Endothelial cell of umbilical vein (primary cell): ENCODE measurements around the gene AGRP. TPM values are rescaled to one million over a fixed set of nuclear protein-coding genes. Genes with fewer than 3 reads are reported as not detected.

ENCODE experiments used
- BruUV-seq: library from RNA; stranded (reverse); fragments of 400-500 nt; replicated peaks from 2 replicates; lab custom pipeline; 2021; lab: Mats Ljungman, UMichigan
- CTCF ChIA-PET: fragments of 300-600, 350-600 bp; sonication (Branson Sonifier 250); formaldehyde crosslinking; loops from one replicate; lab custom pipeline; 2021; ENCODE audit warnings: antibody characterized with exemption, inconsistent platforms; lab: Charles Lee
- POLR2A ChIA-PET: fragments of 300-600, 350-600 bp; sonication (Branson Sonifier 250); formaldehyde crosslinking; loops from one replicate; lab custom pipeline; 2021; ENCODE audit warnings: antibody characterized with exemption, inconsistent platforms; lab: Charles Lee
- DNase-seq: peaks from one replicate; pipeline ENCODE4 v3.0.0-alpha.2; 2011; ENCODE audit warnings: low read depth, low spot score
- FAIRE-seq: peaks from 2 replicates; lab custom pipeline; 2011; peaks lifted over from hg19 to GRCh38; lab: Jason Lieb, UNC
- H2AFZ ChIP-seq: 2 replicates; pipeline ENCODE4 v1.6.0; 2012; ENCODE audit warnings: low read depth, low read length, control low read depth, inconsistent platforms
- H3K27ac ChIP-seq: 2 replicates; pipeline ENCODE4 v1.5.1; 2011; ENCODE audit warnings: low read depth, mild to moderate bottlenecking, control low read depth, low read length, moderate library complexity; ENCODE audit not compliant: insufficient read depth
- H3K27me3 ChIP-seq, 2 experiments: 2 replicates each; pipeline versions ENCODE4 v1.6.0 to v1.6.1; 2011; ENCODE audit warnings: low read length in 2 of 2, mixed read lengths in 1 of 2; ENCODE audit not compliant: control insufficient read depth in 2 of 2, insufficient read depth in 2 of 2
- H3K36me3 ChIP-seq, 2 experiments: 2 replicates in 1 of 2; 3 replicates in 1 of 2; pipeline ENCODE4 v1.5.1; 2011; ENCODE audit warnings: low read length in 2 of 2, mild to moderate bottlenecking in 1 of 2, moderate library complexity in 1 of 2; ENCODE audit not compliant: control insufficient read depth in 2 of 2, insufficient read depth in 2 of 2; ENCODE audit errors: extremely low read depth in 1 of 2
- H3K4me1 ChIP-seq: 3 replicates; pipeline ENCODE4 v1.5.1; 2011; ENCODE audit warnings: mild to moderate bottlenecking, low read length; ENCODE audit not compliant: control insufficient read depth, insufficient read depth; ENCODE audit errors: extremely low read depth
- H3K4me2 ChIP-seq: 2 replicates; pipeline ENCODE4 v1.6.1; 2011; ENCODE audit warnings: low read length, control low read depth, mixed read lengths; ENCODE audit not compliant: insufficient read depth
- H3K4me3 ChIP-seq, 3 experiments: fragments of 200-600 bp in 1 of 3; sonication (generic), shearing (Covaris generic) in 1 of 3; replicated peaks in 1 of 3; 2 replicates each; pipeline ENCODE4 v1.5.1; 2011 to 2016; ENCODE audit warnings: control low read depth in 3 of 3, low read length in 3 of 3, mild to moderate bottlenecking in 2 of 3, inconsistent platforms in 1 of 3, low read depth in 1 of 3, moderate library complexity in 1 of 3; ENCODE audit not compliant: insufficient read depth in 1 of 3
- H3K79me2 ChIP-seq: 2 replicates; pipeline ENCODE4 v1.6.0; 2012; ENCODE audit warnings: low read length, inconsistent platforms; ENCODE audit not compliant: control insufficient read depth, insufficient read depth
- H3K9ac ChIP-seq: replicated peaks from 2 replicates; pipeline ENCODE3; 2011; ENCODE audit warnings: low read length, control low read depth; ENCODE audit not compliant: insufficient read depth; ENCODE audit errors: extremely low read depth
- H3K9me1 ChIP-seq: replicated peaks from 3 replicates; pipeline ENCODE4 v1.6.0; 2011; ENCODE audit warnings: mild to moderate bottlenecking, low read length; ENCODE audit not compliant: control insufficient read depth, insufficient read depth; ENCODE audit errors: extremely low read depth
- H3K9me3 ChIP-seq: replicated peaks from 2 replicates; pipeline ENCODE4 v1.5.1; 2012; ENCODE audit warnings: low read length, inconsistent platforms; ENCODE audit not compliant: control insufficient read depth, insufficient read depth
- H4K20me1 ChIP-seq: replicated peaks from 2 replicates; pipeline ENCODE3; 2011; ENCODE audit warnings: mild to moderate bottlenecking, low read length; ENCODE audit not compliant: control insufficient read depth, insufficient read depth; ENCODE audit errors: extremely low read depth
- CTCF ChIP-seq, 2 donors: IDR thresholded peaks; 1 replicate in 1 of 2; 2 replicates in 1 of 2; pipeline ENCODE4 v1.5.1; 2011; ENCODE audit warnings: low read length in 2 of 2, mild to moderate bottlenecking in 2 of 2, moderate library complexity in 2 of 2, control low read depth in 1 of 2, inconsistent platforms in 1 of 2, low read depth in 1 of 2; ENCODE audit not compliant: insufficient read depth in 1 of 2; ENCODE audit errors: extremely low read depth in 1 of 2
- EZH2 ChIP-seq: IDR thresholded peaks from 2 replicates; pipeline ENCODE4 v1.6.1; 2012; ENCODE audit warnings: borderline replicate concordance, low read depth, mild to moderate bottlenecking, moderate library complexity, low read length, inconsistent platforms; ENCODE audit not compliant: severe bottlenecking
- FOS ChIP-seq: IDR thresholded peaks from 2 replicates; pipeline ENCODE4 v1.6.1; 2011; ENCODE audit warnings: mild to moderate bottlenecking, low read length, moderate library complexity, borderline replicate concordance; ENCODE audit not compliant: insufficient read depth
- GATA2 ChIP-seq: IDR thresholded peaks from 2 replicates; pipeline ENCODE4 v1.7.0; 2011; ENCODE audit warnings: low read depth, mild to moderate bottlenecking, moderate library complexity, mixed read lengths, low read length; ENCODE audit not compliant: insufficient read length, insufficient read depth
- JUN ChIP-seq: IDR thresholded peaks from 2 replicates; pipeline ENCODE4 v1.6.1; 2011; ENCODE audit warnings: borderline replicate concordance, low read depth; ENCODE audit not compliant: insufficient read length, insufficient read depth
- MAX ChIP-seq: IDR thresholded peaks from 2 replicates; pipeline ENCODE4 v1.6.1; 2011; ENCODE audit not compliant: insufficient read depth, insufficient read length
- MYC ChIP-seq: IDR thresholded peaks from one replicate; pipeline ENCODE4 v1.6.1; 2011; ENCODE audit warnings: mild to moderate bottlenecking, low read depth, low read length
- POLR2A ChIP-seq: IDR thresholded peaks from 2 replicates; pipeline ENCODE4 v1.6.1; 2012; ENCODE audit warnings: low read depth, mild to moderate bottlenecking, control low read depth, low read length
- POLR2AphosphoS5 ChIP-seq: IDR thresholded peaks from 2 replicates; pipeline ENCODE4 v1.6.1; 2012; ENCODE audit warnings: low read depth, mild to moderate bottlenecking, control low read depth, low read length, moderate library complexity; ENCODE audit not compliant: insufficient read depth
- dilution Hi-C: fragments of 300-500 bp; cut with MboI; formaldehyde crosslinking; loops from one replicate; pipeline ENCODE4 v1.15.0; 2019; ENCODE audit warnings: low sequenced_read_pairs; ENCODE audit not compliant: extremely low pct_ligation_motif_present
- intact Hi-C: fragments of 100-400 bp; cut with micrococcal nuclease; formaldehyde crosslinking; loops from one replicate; pipeline ENCODE4 v1.10.0; 2022
- polyA plus RNA-seq, 4 experiments: library from polyadenylated mRNA; depleted of rRNA in 3 of 4; stranded (reverse) in 3 of 4; unstranded in 1 of 4; fragments of >200 nt; gene quantifications; 2 replicates each; pipeline versions ENCODE4 v1.2.1 to v1.2.3, GENCODE V29; 2011 to 2012; ENCODE audit warnings: missing spikeins in 1 of 4
- total RNA-seq: library from RNA; stranded (reverse); gene quantifications from 2 replicates; pipeline ENCODE4 v1.2.3, GENCODE V29; 2021

The AGRP gene
- total and polyA plus RNA-seq, 2 donors (not counting 3 experiments of a cell fraction or from before 2014, with no cell fraction given): not detected

DNA sequence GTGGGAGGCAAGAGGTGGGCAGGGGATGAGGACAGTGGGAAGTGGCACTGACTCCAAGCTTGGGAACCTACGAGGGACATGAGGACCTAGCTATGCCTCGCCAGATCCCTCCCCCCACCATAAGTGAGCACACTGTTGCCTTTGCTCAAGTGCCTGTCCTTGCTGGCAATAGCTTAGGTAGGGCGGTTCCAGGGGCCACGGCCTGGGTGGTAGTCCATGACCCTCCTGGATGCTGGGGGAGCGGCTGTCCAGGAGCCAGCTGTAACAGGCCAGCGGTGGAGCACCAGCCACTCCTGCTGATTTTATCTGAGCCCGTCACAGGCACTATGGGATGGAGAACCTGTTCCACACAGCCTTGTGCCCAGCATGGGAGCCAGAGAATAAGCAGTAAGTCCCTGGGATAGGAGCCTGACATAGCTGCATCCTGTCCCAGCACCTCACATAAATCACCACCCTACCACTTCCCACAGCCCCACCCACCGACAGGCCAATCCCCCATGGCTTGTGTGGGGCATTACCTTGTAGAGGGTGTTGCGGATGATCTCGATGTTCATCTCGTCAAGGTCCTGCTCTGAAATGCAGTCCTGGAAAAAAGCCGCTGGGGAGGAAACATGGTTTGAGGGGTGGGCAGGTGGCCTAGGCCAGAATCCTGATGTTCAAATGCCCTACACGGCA, 40.6 kb downstream of the AGRP start:
- dilution Hi-C loops: no loop called here
- H3K9me3 ChIP-seq: no peaks in the 10 kb centered on the region
- no peaks in the 10 kb centered on the region for H3K4me1 ChIP-seq
- BruUV-seq: no TSS peak
- H3K79me2 ChIP-seq: no peaks in the 10 kb centered on the region
- no peaks in the 10 kb centered on the region for H4K20me1 ChIP-seq
- no peak overlapping the region for H3K4me2 ChIP-seq
- H3K36me3 ChIP-seq: peaks cover 0 to 32% of the 10 kb centered on the region in 2 experiments
- H3K27me3 ChIP-seq: no peaks in the 10 kb centered on the region
- ChIA-PET CTCF (interaction anchor here (0.7 to 6.8 kb wide), 4 partner anchors 13 to 183 kb away, joined by 3 to 53 read pairs (median 3); no protein-coding TSS in a partner anchor), POLR2A (no interaction called here)
- TF ChIP-seq MAX (no peak), CTCF (IDR thresholded peaks at IDR 0.05; ENCODE audit: extremely low read depth in 1 of 2, insufficient read depth in 1 of 2, low read depth in 1 of 2, low read length in 2 of 2) (no peak), POLR2A (no peak), JUN (no peak), GATA2 (no peak), EZH2 (no peak), POLR2AphosphoS5 (no peak), MYC (no peak), FOS (no peak)
- H2AFZ ChIP-seq: no peak overlapping the region
- no peak for DNase-seq
- no peak overlapping the region for H3K4me3 ChIP-seq
- no peak for FAIRE-seq
- intact Hi-C loops: no loop called here
- no peak overlapping the region for H3K9ac ChIP-seq
- H3K27ac ChIP-seq: no peak overlapping the region
- no peaks in the 10 kb centered on the region for H3K9me1 ChIP-seq
